SJCRH30 (cell line): ENCODE results near the gene ELP4. TPM values are rescaled to one million over a fixed set of nuclear protein-coding genes. Genes with fewer than 3 reads are reported as not detected.

ENCODE experiments used
- DNase-seq, 2 experiments: peaks; one replicate each; pipeline ENCODE4 v3.0.0-alpha.2; 2015 to 2020
- H3K27ac ChIP-seq: fragments of 250-450 bp; sonication (Bioruptor Pico); 2 replicates; pipeline ENCODE4 v1.5.1; 2020; ENCODE audit warnings: mild to moderate bottlenecking, moderate library complexity
- H3K27me3 ChIP-seq: fragments of 250-450 bp; sonication (Bioruptor Pico); 2 replicates; pipeline ENCODE4 v1.5.1; 2020; ENCODE audit warnings: mild to moderate bottlenecking, moderate library complexity
- H3K36me3 ChIP-seq: fragments of 250-450 bp; sonication (Bioruptor Pico); 2 replicates; pipeline ENCODE4 v1.5.1; 2020; ENCODE audit warnings: mild to moderate bottlenecking, moderate library complexity
- H3K4me1 ChIP-seq: fragments of 250-450 bp; sonication (Bioruptor Pico); 2 replicates; pipeline ENCODE4 v1.5.1; 2020; ENCODE audit warnings: mild to moderate bottlenecking, moderate library complexity
- H3K4me3 ChIP-seq: fragments of 250-450 bp; sonication (Bioruptor Pico); 2 replicates; pipeline ENCODE4 v1.5.1; 2020; ENCODE audit warnings: mild to moderate bottlenecking, moderate library complexity
- H3K9me3 ChIP-seq: fragments of 250-450 bp; sonication (Bioruptor Pico); replicated peaks from 2 replicates; pipeline ENCODE4 v1.5.1; 2020; ENCODE audit warnings: mild to moderate bottlenecking, moderate library complexity
- total RNA-seq: library from RNA; depleted of rRNA; stranded (reverse); fragments of >200 nt; shearing (Covaris generic); gene quantifications from 2 replicates; pipeline ENCODE4 v1.2.3, GENCODE V29; 2014; rRNA removed

Gene ELP4
- total RNA-seq, 1 experiment from 2014 or later: 21.6 TPM

- H3K4me1 ChIP-seq: no peaks in the 10 kb centered on the region
- DNase-seq: no peak
- no peaks in the 10 kb centered on the region for H3K27me3 ChIP-seq
- no peaks in the 10 kb centered on the region for H3K9me3 ChIP-seq
- no peaks in the 10 kb centered on the region for H3K36me3 ChIP-seq
- no peak overlapping the region for H3K4me3 ChIP-seq
- H3K27ac ChIP-seq: no peak overlapping the region
Observed at GRCh38 chr11:31823644-31824331, 314.2 kb downstream of the ELP4 start.

- Histone ChIP-seq H3K36me3 (no peaks in the 10 kb centered on the region), H3K27ac (no peak overlapping the region), H3K4me1 (peaks cover 4% of the 10 kb centered on the region), H3K9me3 (no peaks in the 10 kb centered on the region), H3K27me3 (no peaks in the 10 kb centered on the region), H3K4me3 (no peak overlapping the region)
- no peak for DNase-seq
Observed at GRCh38 chr11:31824332-31824878, 314.8 kb downstream of the ELP4 start.

- Histone ChIP-seq H3K9me3 (no peaks in the 10 kb centered on the region), H3K27ac (no peak overlapping the region), H3K4me1 (peaks cover 5% of the 10 kb centered on the region), H3K27me3 (no peaks in the 10 kb centered on the region), H3K36me3 (no peaks in the 10 kb centered on the region), H3K4me3 (no peak overlapping the region)
- DNase-seq: no peak
Observed at GRCh38 chr11:31824879-31825837, 315.6 kb downstream of the ELP4 start.

- DNase-seq: no peak
- Histone ChIP-seq H3K27me3 (no peaks in the 10 kb centered on the region), H3K36me3 (no peaks in the 10 kb centered on the region), H3K4me1 (peaks cover 5% of the 10 kb centered on the region), H3K27ac (no peak overlapping the region), H3K4me3 (no peak overlapping the region), H3K9me3 (no peaks in the 10 kb centered on the region)
Observed at GRCh38 chr11:31825838-31826484, 316.4 kb downstream of the ELP4 start.

GRCh38 chr11:31826536-31827438, 317.2 kb downstream of the ELP4 start:
- Histone ChIP-seq H3K9me3 (no peaks in the 10 kb centered on the region), H3K4me3 (no peak overlapping the region), H3K36me3 (no peaks in the 10 kb centered on the region), H3K27me3 (no peaks in the 10 kb centered on the region), H3K4me1 (peaks cover 5% of the 10 kb centered on the region), H3K27ac (no peak overlapping the region)
- no peak for DNase-seq

GRCh38 chr11:31827455-31828206, 318.1 kb downstream of the ELP4 start:
- Histone ChIP-seq H3K4me1 (peaks cover 5% of the 10 kb centered on the region), H3K4me3 (no peak overlapping the region), H3K36me3 (no peaks in the 10 kb centered on the region), H3K27ac (no peak overlapping the region), H3K27me3 (no peaks in the 10 kb centered on the region), H3K9me3 (no peaks in the 10 kb centered on the region)
- no peak for DNase-seq

- Histone ChIP-seq H3K9me3 (no peaks in the 10 kb centered on the region), H3K36me3 (no peaks in the 10 kb centered on the region), H3K4me3 (no peak overlapping the region), H3K4me1 (peaks cover 5% of the 10 kb centered on the region), H3K27ac (no peak overlapping the region), H3K27me3 (no peaks in the 10 kb centered on the region)
- no peak for DNase-seq
Observed at GRCh38 chr11:31828217-31828616, 318.6 kb downstream of the ELP4 start.

GRCh38 chr11:31830406-31830805, 320.8 kb downstream of the ELP4 start:
- Histone ChIP-seq H3K9me3 (no peaks in the 10 kb centered on the region), H3K27me3 (peaks cover 4% of the 10 kb centered on the region; the same call in 1 of the 2 replicates), H3K4me1 (peaks cover 5% of the 10 kb centered on the region), H3K27ac (no peak overlapping the region), H3K4me3 (no peak overlapping the region), H3K36me3 (no peaks in the 10 kb centered on the region)
- DNase-seq: no peak

- H3K9me3 ChIP-seq: no peaks in the 10 kb centered on the region
- no peak overlapping the region for H3K4me3 ChIP-seq
- peaks cover 2% of the 10 kb centered on the region for H3K4me1 ChIP-seq
- no peak overlapping the region for H3K27ac ChIP-seq
- DNase-seq: no peak
- no peaks in the 10 kb centered on the region for H3K36me3 ChIP-seq
- peaks cover 4% of the 10 kb centered on the region; the same call in 1 of the 2 replicates for H3K27me3 ChIP-seq
Observed at GRCh38 chr11:31834237-31834636, 324.7 kb downstream of the ELP4 start.

Other genes starting within 250 kb of the ELP4 start
- gene DCDC1, start 140.0 kb upstream of the ELP4 start, total RNA-seq: 0.08 and 0.12 TPM in 2 replicates
- gene DNAJC24, start 139.9 kb upstream of the ELP4 start, total RNA-seq: 19.1 and 21.3 TPM in 2 replicates
- 73.8 and 82.6 TPM in 2 replicates for gene IMMP1L, start 145 bp upstream of the ELP4 start, total RNA-seq